ENCODE data around the gene PTPRN2.

- TF ChIP-seq CTCF (IDR thresholded peaks at IDR 0.05; ENCODE audit: low read depth, low read length) (no peak), POLR2A (IDR thresholded peaks at IDR 0.05; ENCODE audit: extremely low read depth, insufficient read length) (no peak), MAX (IDR thresholded peaks at IDR 0.05; ENCODE audit: low read depth, low read length) (no peak)
Observed at GRCh38 chr7:157859915-157860314, 727.7 kb downstream of the PTPRN2 start.
